Activated T-helper 17 cell treated with anti-CD3 and anti-CD28 coated beads, Interleukin-2, amount 50 U/mL, for 72 hours (primary cell): Measurements from ENCODE around the gene ATP7B. TPM values are rescaled to one million over a fixed set of nuclear protein-coding genes. Genes with fewer than 3 reads are reported as not detected.
"Not testable (repeated sequence)": the region's sequence is repeated elsewhere in the genome, so short reads cannot be mapped to it uniquely, and the experiment has no call there.

ENCODE experiments used
- ATAC-seq: fragments of 150-1000 bp; cut with Tn5 transposase; replicated peaks from 2 replicates; pipeline ENCODE4 v1.10.0; 2021; ENCODE audit warnings: mild to moderate bottlenecking, moderate library complexity
- H3K27ac Mint-ChIP-seq: one replicate; pipeline ENCODE4 v1.8.0; 2022; ENCODE audit warnings: mixed read lengths
- H3K27me3 Mint-ChIP-seq: one replicate; pipeline ENCODE4 v1.8.0; 2022; ENCODE audit warnings: mixed read lengths
- H3K36me3 Mint-ChIP-seq: one replicate; pipeline ENCODE4 v1.8.0; 2022; ENCODE audit warnings: low read depth, mild to moderate bottlenecking, mixed read lengths
- H3K4me1 Mint-ChIP-seq: one replicate; pipeline ENCODE4 v1.8.0; 2022; ENCODE audit warnings: mixed read lengths
- H3K4me3 Mint-ChIP-seq: one replicate; pipeline ENCODE4 v1.8.0; 2022; ENCODE audit warnings: mild to moderate bottlenecking, mixed read lengths
- H3K9me3 Mint-ChIP-seq: one replicate; pipeline ENCODE4 v1.8.0; 2022; ENCODE audit warnings: mixed read lengths
- total RNA-seq, 2 donors: library from RNA; stranded (reverse); gene quantifications; one replicate each; pipeline ENCODE4 v1.2.3, GENCODE V29; 2022

Gene ATP7B
- total RNA-seq, 2 donors from 2014 or later, result 0.76 to 1.2 TPM

DNA sequence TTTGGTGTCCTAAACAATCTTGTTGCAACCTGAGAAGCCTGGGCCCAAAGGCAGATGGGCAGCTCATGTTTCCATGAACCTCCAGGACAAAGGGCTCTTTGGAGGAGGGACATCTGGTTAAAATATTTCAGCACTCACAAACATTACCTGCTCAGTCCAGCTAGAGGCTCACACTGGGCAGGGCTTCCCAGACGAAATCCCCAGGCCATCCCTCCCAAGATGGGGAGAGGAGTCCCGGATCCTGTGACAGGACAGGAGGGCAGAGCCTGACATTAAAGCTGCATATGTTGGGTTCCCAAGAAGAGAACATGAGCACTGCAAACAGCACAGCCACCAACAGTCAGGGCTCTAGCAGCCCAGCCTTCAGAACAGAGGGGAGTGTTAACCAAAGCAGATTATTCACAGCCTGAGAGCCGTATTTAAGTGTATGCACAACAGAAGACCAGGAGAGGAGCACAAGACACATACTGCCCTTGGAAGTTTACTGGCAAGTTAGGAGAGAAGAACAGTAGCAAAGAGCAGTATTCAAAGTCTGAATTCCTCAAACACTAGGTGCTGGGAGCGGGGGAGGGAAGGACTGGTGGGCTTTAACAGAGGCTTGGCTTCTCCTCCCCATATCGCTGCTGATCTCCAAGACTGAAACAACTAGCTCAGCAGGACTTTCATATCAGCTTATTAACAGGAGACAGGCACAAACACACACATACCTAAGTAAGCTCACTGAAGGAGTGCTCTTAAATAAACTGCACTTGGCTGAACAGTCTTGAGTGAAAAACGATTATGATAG is 12.3 kb downstream of the ATP7B start:
- Mint-ChIP-seq H3K27me3 (peaks cover 9% of the 10 kb centered on the region), H3K4me3 (no peak overlapping the region), H3K9me3 (no peaks in the 10 kb centered on the region), H3K4me1 (peaks cover 9% of the 10 kb centered on the region), H3K36me3 (no peaks in the 10 kb centered on the region), H3K27ac (no peak overlapping the region)
- no peak for ATAC-seq

DNA sequence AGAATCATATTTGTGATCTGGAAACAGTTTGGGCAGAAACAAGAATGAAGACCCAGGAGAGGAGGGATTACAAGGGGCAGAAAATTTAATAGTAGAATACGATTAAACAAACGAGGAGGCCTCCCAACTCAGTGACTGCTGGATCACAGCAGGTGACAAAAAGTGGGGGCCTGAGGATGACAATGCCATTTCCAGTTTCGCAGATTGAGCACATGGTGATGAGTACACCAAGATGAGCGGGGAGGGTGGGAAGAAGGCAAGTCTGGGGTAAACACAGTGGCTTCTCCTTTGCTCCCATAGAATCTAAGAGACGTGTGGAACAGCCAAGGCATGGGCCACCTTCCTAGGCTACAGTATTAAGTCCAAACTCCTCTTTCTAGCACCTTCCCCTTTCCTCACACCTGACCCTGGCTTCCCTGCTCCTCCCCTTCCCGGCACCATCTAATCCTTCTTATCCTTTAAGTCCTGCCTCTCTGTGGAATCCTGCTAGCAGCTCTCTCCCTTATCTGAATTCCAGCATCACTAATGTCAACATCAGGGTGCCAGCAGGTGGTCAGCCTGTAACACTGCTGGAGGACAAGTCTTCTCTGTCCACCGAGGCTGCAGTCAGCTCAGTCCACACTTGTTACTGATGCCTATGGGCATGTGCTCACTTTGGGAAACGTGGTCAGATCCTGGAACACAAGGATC is 13.5 kb downstream of the ATP7B start:
- Mint-ChIP-seq H3K27me3 (peaks cover 9% of the 10 kb centered on the region), H3K9me3 (no peaks in the 10 kb centered on the region), H3K4me1 (peaks cover 9% of the 10 kb centered on the region), H3K27ac (no peak overlapping the region), H3K4me3 (no peak overlapping the region), H3K36me3 (no peaks in the 10 kb centered on the region)
- ATAC-seq, result no peak

DNA sequence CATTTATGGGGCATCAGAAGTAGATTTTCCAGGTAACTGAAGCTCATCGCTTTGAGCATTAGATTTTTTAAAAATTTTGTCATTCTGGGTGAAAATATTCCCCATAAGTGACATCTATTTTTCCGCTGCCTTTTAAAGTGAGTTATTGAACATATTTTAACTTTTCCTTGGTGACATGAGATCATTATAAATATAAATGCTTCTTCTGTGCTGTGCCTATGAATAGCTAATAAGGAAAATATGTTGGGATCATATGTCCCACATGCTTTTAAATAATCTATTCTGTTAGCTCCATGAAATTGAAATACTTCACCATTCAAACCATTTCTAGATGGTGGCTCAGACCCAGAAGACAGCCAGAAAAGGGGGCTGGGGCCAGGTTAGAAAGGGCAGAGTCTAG is 14.1 kb downstream of the ATP7B start:
- ATAC-seq, result no peak
- Mint-ChIP-seq H3K27ac (no peak overlapping the region), H3K9me3 (no peaks in the 10 kb centered on the region), H3K4me1 (peaks cover 9% of the 10 kb centered on the region), H3K27me3 (peaks cover 9% of the 10 kb centered on the region), H3K36me3 (no peaks in the 10 kb centered on the region), H3K4me3 (no peak overlapping the region)

DNA sequence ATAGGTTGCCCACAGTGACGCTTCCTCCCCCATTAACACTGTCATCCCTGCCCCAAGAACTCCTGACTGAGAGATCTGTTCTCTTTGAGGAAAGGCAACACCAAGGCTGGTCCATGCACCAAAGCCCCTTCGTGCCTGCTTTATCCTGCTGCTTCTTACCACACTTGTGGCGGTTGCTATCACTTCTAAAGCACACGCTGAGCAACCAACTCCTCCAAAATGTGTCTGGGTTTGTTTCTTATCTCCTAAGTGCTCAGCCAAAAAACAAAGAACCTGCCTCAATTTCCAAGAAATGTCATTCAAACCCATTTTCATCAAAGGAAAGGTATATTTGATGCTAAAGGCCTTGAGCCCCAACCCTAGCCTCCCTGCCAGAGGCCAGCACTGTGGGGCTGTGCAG is 14.6 kb downstream of the ATP7B start:
- no peak for ATAC-seq
- Mint-ChIP-seq H3K4me3 (no peak overlapping the region), H3K9me3 (no peaks in the 10 kb centered on the region), H3K4me1 (peaks cover 9% of the 10 kb centered on the region), H3K27ac (no peak overlapping the region), H3K27me3 (peaks cover 9% of the 10 kb centered on the region), H3K36me3 (no peaks in the 10 kb centered on the region)

DNA sequence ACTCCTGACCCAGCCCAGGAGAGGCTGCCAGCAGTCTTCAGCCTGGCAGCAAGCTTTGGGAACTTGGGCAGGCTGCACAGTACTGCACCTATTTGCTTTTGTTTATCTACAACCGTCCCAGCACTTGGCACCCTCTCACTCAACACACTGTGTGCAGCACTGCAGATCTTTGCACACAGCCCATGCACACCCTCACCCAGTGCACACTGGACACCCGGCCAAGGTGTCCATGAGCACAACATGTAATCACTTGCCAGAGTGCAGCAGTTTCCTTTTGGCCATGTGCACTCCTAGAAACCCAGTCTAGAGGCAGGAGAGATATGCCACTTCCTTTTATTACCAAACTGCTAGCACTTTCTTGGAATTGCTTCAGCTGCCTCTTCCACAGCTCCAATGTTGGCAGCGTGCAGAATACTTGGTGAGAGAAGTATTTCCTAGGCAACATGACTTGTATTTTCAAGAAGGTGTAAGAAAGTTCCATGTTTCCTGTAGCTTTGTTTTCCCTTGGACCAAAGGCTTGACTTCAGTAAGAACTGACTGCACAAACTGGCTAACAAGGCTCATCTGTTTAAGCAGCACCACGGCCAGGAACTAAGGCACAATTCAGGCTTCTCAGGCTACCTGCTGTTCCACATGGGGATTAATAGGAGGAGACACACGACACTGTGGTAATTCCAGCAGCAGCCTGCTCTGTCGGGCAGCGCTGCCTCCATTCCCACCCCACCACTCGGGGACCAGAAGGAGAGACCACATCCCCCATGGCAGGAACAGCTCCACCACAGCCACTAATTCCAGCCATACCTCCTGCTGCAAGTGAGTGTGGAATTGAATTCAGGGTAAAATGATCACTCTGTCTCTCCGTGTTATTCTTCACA is 15.3 kb downstream of the ATP7B start:
- no peak overlapping the region for H3K27ac Mint-ChIP-seq
- peaks cover 9% of the 10 kb centered on the region for H3K27me3 Mint-ChIP-seq
- no peak overlapping the region for H3K4me3 Mint-ChIP-seq
- ATAC-seq, result no peak
- H3K9me3 Mint-ChIP-seq, result no peaks in the 10 kb centered on the region
- H3K36me3 Mint-ChIP-seq, result no peaks in the 10 kb centered on the region
- peaks cover 4% of the 10 kb centered on the region for H3K4me1 Mint-ChIP-seq

DNA sequence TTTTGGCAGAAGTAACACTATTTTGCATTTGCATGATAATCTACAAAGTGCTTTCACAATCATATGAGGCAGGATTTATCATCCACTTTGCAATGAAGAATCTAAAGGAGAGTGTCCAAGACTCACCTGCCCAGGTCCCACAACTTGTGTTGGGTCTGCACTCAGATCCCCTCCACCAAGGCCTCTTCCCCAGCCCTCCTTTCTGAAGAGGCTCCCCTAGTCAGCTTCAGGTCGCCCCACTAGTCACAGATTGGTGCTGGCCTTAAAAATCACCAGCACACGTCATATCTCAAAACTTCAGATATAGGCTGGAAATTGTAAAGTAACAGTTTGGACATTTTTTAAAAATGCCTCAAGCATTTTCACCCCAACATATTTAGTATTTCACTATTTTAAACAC is 17.5 kb downstream of the ATP7B start:
- Mint-ChIP-seq H3K27ac (no peak overlapping the region), H3K4me1 (peaks cover 4% of the 10 kb centered on the region), H3K4me3 (no peak overlapping the region), H3K36me3 (no peaks in the 10 kb centered on the region), H3K9me3 (no peaks in the 10 kb centered on the region), H3K27me3 (no peaks in the 10 kb centered on the region)
- ATAC-seq, result no peak

DNA sequence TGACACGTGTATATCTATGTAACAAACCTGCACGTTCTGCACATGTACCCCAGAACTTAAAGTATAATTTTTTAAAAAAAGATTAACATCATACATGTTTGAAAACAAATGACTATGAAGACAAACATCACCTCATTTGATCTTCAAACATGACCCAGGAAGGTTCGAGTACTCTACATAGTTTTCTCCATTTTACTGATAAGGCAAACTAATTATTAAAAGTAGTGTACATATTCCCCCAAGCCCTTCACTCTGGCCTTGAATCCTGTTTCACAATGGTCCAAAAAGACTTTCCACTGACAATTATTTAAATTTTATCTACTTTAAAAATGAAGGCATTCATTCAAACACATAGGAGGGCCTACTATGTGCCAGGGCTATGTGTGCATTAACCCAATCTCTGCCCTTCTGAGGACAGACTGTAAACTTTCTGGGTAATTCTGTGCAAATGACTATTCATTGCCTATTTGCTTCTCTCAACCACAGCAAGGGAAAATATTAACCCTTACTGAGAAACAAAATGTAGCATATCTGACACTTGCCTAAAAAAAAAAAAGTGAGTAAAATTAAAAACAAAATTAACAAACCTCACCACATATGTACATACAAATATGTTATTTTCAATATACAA is 22.1 kb downstream of the ATP7B start:
- ATAC-seq, result no peak
- Mint-ChIP-seq H3K27me3 (peaks cover under 1% of the 10 kb centered on the region), H3K36me3 (no peaks in the 10 kb centered on the region), H3K27ac (no peak overlapping the region), H3K9me3 (peaks cover 2% of the 10 kb centered on the region), H3K4me3 (no peak overlapping the region), H3K4me1 (no peaks in the 10 kb centered on the region)

DNA sequence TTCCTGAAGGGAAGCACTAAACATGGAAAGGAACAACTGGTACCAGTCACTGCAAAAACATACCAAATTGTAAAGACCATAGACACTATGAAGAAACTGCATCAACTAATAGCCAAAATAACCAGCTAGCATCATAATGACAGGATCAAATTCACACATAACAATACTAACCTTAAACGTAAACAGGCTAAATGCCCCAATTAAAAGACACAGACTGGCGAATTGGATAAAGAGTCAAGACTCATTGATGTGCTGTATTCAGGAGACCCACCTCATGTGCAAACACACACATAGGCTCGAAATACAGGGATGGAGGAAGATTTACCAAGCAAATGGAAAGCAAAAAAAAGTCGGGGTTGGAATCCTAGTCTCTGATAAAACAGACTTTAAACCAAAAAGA is 26.3 kb downstream of the ATP7B start:
- H3K4me3 Mint-ChIP-seq, H3K4me1 Mint-ChIP-seq, H3K27ac Mint-ChIP-seq, H3K27me3 Mint-ChIP-seq, ATAC-seq, H3K9me3 Mint-ChIP-seq, H3K36me3 Mint-ChIP-seq: not testable (repeated sequence)

DNA sequence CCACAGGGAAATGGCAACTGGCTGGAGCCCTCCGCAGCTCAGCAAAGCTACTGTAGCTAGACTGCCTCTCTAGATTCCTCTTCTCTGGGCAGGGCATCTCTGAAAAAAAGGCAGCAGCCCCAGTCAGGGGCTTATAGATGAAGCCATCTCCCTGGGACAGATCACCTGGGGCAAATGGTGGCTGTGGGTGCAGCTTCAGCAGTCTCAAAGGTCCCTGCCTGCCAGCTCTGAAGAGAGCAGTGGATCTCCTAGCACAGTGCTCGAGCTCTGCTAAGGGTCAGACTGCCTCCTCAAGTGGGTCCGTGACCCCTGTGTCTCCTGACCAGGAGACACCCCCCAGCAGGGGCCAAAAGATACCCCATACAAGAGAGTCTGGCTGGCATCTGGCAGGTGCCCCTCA is 28.0 kb downstream of the ATP7B start:
- not testable (repeated sequence) for H3K4me1 Mint-ChIP-seq, H3K4me3 Mint-ChIP-seq, H3K27me3 Mint-ChIP-seq, H3K36me3 Mint-ChIP-seq, ATAC-seq, H3K9me3 Mint-ChIP-seq, H3K27ac Mint-ChIP-seq

DNA sequence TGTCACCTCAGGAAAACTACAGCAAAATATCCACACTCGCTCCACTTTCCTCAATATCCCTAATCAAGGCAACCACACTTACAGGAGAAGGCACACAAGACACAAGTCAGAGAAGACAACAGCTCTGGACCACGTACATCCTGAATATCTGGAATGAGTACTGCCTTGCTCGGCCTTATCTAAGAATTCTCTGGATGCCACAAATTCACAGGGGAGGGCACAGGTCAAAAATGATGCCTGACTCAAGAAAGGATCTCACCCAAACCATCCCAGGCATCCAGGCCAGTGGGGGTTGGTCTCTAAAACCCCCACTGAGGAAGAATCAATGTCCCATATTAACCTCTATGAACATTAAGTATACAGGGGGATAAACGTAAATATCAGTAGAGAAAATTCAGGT is 29.9 kb downstream of the ATP7B start:
- Mint-ChIP-seq H3K4me1 (peaks cover 3% of the 10 kb centered on the region), H3K36me3 (no peaks in the 10 kb centered on the region), H3K4me3 (no peak overlapping the region), H3K27me3 (peaks cover 6% of the 10 kb centered on the region), H3K27ac (no peak overlapping the region), H3K9me3 (peaks cover 4% of the 10 kb centered on the region)
- no peak for ATAC-seq

DNA sequence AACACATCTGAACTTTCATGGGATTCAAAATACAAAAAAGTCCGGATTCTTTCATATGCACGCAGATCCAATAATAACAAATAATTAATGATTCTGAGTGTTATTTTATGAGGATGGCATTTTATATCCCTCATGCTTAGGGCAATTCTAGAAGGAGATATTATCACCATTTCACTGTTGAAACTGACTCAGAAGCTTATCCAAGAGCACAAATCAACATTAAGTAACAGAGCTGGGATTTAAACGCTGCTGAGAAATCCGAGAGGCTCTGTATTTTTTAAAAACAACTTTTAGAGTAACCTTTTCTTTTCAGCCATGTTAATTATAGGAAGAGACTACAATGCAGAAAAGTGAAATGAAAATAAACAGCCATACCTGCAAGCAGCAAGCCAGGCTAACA is 30.3 kb downstream of the ATP7B start:
- no peak overlapping the region for H3K27ac Mint-ChIP-seq
- H3K36me3 Mint-ChIP-seq, result no peaks in the 10 kb centered on the region
- peaks cover 6% of the 10 kb centered on the region for H3K27me3 Mint-ChIP-seq
- H3K9me3 Mint-ChIP-seq, result peaks cover 4% of the 10 kb centered on the region
- H3K4me1 Mint-ChIP-seq, result peaks cover 3% of the 10 kb centered on the region
- no peak for ATAC-seq
- H3K4me3 Mint-ChIP-seq, result no peak overlapping the region

DNA sequence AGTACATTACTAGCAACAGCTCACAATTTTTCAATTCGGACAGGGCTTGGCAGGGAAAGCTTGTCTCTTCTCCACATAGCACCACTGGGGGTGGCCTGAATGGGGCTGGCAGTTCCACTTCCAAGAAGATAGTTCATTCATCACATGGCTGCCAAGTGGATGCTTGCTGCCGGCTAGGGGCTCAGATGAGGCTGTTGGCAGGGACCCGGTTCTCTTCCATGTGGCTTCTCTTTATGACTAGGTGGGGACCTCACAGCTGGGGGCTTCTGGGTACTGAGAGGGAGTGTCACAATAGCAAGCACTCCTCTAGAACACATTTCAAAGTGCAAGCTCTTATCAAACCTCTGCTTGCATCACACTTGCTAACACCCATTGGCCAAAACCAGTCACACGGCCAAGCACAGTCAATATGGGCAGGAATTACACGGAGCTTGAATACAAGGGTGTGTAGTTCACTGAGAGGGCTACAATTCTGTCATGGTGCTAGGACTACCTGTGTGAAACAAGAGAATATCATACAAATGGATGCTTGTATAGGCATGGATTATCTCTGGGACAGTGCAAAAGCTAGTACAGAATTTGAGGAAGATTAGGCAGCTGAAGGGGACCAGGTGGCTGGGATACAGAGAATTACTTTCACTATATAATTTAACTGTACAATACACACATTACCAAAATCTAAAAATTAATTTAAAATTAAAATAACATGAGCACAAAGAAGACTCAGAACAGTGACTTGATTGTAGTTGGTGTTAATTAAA is 32.3 kb downstream of the ATP7B start:
- ATAC-seq, result no peak
- Mint-ChIP-seq H3K4me3 (no peak overlapping the region), H3K4me1 (peaks cover 3% of the 10 kb centered on the region)

DNA sequence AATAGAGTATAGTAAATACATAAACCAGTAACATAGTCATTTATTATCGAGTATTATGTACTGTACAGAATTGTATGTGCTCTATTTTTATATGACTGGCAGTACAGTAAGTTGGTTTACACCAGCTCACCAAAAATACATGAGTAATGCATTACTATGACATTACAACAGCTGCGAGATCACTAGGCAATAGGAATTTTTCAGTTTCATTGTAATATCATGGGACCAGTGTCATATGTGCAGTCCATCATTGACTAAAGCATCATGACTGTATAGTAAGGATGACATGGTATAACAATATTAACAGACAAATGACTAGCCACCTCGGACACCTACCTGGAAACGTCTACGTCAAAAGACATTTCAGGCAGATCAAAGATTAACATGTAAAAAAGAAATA is 33.6 kb downstream of the ATP7B start:
- Mint-ChIP-seq H3K4me3 (no peak overlapping the region), H3K27ac (no peak overlapping the region), H3K27me3 (no peaks in the 10 kb centered on the region), H3K36me3 (no peaks in the 10 kb centered on the region), H3K4me1 (peaks cover 3% of the 10 kb centered on the region), H3K9me3 (no peaks in the 10 kb centered on the region)
- no peak for ATAC-seq

More for the DNA sequence above, 32.3 kb downstream of the ATP7B start:
- no peaks in the 10 kb centered on the region for H3K36me3 Mint-ChIP-seq
- H3K27ac Mint-ChIP-seq, result no peak overlapping the region
- peaks cover 1% of the 10 kb centered on the region for H3K9me3 Mint-ChIP-seq
- H3K27me3 Mint-ChIP-seq, result peaks cover 4% of the 10 kb centered on the region

DNA sequence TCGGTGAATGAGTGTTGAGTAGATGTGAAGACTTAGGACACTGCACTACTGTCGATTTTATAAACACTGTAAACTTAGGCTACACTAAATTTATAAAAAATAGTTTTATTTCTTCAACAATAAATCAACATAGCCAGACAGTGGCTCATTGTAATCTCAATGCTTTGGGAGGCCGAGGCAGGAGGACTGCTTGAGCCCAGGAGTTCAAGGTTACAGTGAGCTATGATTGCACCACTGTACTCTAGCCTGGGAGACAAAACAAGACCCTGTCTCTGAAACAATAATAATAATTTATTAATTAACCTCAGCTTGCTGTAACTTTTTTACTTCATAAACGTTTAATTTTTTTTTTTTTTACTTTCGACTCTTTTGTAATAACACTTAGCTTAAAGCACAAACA is 34.4 kb downstream of the ATP7B start:
- H3K4me3 Mint-ChIP-seq, result no peak overlapping the region
- no peaks in the 10 kb centered on the region for H3K36me3 Mint-ChIP-seq
- no peak for ATAC-seq
- peaks cover 3% of the 10 kb centered on the region for H3K4me1 Mint-ChIP-seq
- no peaks in the 10 kb centered on the region for H3K9me3 Mint-ChIP-seq
- no peaks in the 10 kb centered on the region for H3K27me3 Mint-ChIP-seq
- no peak overlapping the region for H3K27ac Mint-ChIP-seq
